GM12878 (cell line): Measurements from ENCODE around the gene POR. TPM values are rescaled to one million over a fixed set of nuclear protein-coding genes. Genes with fewer than 3 reads are reported as not detected.

Experiments
- ATAC-seq: fragments of 200-7000 bp; cut with Tn5 transposase; 3 replicates; pipeline ENCODE4 v1.9.1; 2020; ENCODE audit warnings: mild to moderate bottlenecking, moderate library complexity
- BruUV-seq: library from RNA; stranded (reverse); fragments of 400-500 nt; replicated peaks from 2 replicates; lab custom pipeline; 2021; lab: Mats Ljungman, UMichigan
- CTCF ChIA-PET: fragments of 300-600 bp; sonication (Branson Sonifier 250); formaldehyde crosslinking; extraction: SDS; loops from one replicate; lab custom pipeline; 2021; ENCODE audit warnings: inconsistent platforms; lab: Yijun Ruan, JAX
- POLR2A ChIA-PET: fragments of 350-600 bp; formaldehyde crosslinking; extraction: SDS; loops from one replicate; lab custom pipeline; 2021; ENCODE audit warnings: inconsistent platforms; lab: Charles Lee
- RAD21 ChIA-PET: fragments of 300-600 bp; sonication (Branson Sonifier 250); formaldehyde crosslinking; loops from one replicate; lab custom pipeline; 2023; ENCODE audit warnings: antibody characterized with exemption; ENCODE audit not compliant: unreplicated experiment; lab: Charles Lee
- SMC1A ChIA-PET: fragments of 300-600 bp; sonication (Branson Sonifier 250); formaldehyde crosslinking; loops from one replicate; lab custom pipeline; 2023; ENCODE audit not compliant: unreplicated experiment, uncharacterized antibody; lab: Charles Lee
- DNase-seq: peaks from one replicate; pipeline ENCODE4 v3.0.0-alpha.2; 2011; ENCODE audit warnings: low read depth, low spot score
- FAIRE-seq: peaks from 3 replicates; lab custom pipeline; 2011; peaks lifted over from hg19 to GRCh38; lab: Jason Lieb, UNC
- H2AFZ ChIP-seq: 2 replicates; pipeline ENCODE4 v1.6.0; 2011; ENCODE audit warnings: low read depth, low read length, control low read depth; ENCODE audit not compliant: control insufficient read depth
- H3K27ac ChIP-seq: 2 replicates; pipeline ENCODE4 v1.5.1; 2011; ENCODE audit warnings: control low read depth; ENCODE audit not compliant: control insufficient read depth, insufficient read depth
- H3K27me3 ChIP-seq, 2 experiments: replicated peaks in 1 of 2; 2 replicates each; pipeline versions ENCODE4 v1.6.0 to v1.6.1; 2011; ENCODE audit warnings: low read length in 1 of 2; ENCODE audit not compliant: control insufficient read depth in 2 of 2, insufficient read depth in 2 of 2
- H3K36me3 ChIP-seq, 2 experiments: 2 replicates each; pipeline ENCODE4 v1.5.1; 2011; ENCODE audit warnings: low read length in 1 of 2; ENCODE audit not compliant: control insufficient read depth in 2 of 2, insufficient read depth in 2 of 2
- H3K4me1 ChIP-seq: 2 replicates; pipeline ENCODE4 v1.6.1; 2011; ENCODE audit warnings: mild to moderate bottlenecking, low read length, moderate library complexity, mixed read lengths; ENCODE audit not compliant: control insufficient read depth, insufficient read depth
- H3K4me2 ChIP-seq: 2 replicates; pipeline ENCODE4 v1.6.0; 2011; ENCODE audit warnings: control low read depth; ENCODE audit not compliant: control insufficient read depth, insufficient read depth
- H3K4me3 ChIP-seq: fragments of 200-600 bp; sonication (generic); 2 replicates; pipeline ENCODE4 v1.5.1; 2016
- H3K79me2 ChIP-seq: 2 replicates; pipeline ENCODE4 v1.6.0; 2011; ENCODE audit warnings: low read length; ENCODE audit not compliant: control insufficient read depth, insufficient read depth
- H3K9ac ChIP-seq: 2 replicates; pipeline ENCODE4 v1.8.0; 2011; ENCODE audit warnings: low read length, control low read depth, mixed read lengths; ENCODE audit not compliant: control insufficient read depth, insufficient read depth
- H3K9me3 ChIP-seq: replicated peaks from 3 replicates; pipeline ENCODE4 v1.5.1; 2011; ENCODE audit warnings: mild to moderate bottlenecking, low read length; ENCODE audit not compliant: control insufficient read depth, insufficient read depth
- H4K20me1 ChIP-seq: 2 replicates; pipeline ENCODE4 v1.6.0; 2011; ENCODE audit not compliant: control insufficient read depth, insufficient read depth
- CEBPZ ChIP-seq: fragments of 150-350 bp; IDR thresholded peaks from 2 replicates; pipeline ENCODE4 v1.6.1; 2016; ENCODE audit warnings: low read depth, low read length
- ESRRA ChIP-seq: IDR thresholded peaks from 2 replicates; pipeline ENCODE4 v1.6.1; 2012; ENCODE audit warnings: mild to moderate bottlenecking, low read length, improper control_type of control experiment
- FOXK2 ChIP-seq: fragments of 450-650 bp; IDR thresholded peaks from 2 replicates; pipeline ENCODE4 v1.6.1; 2017; ENCODE audit warnings: mild to moderate bottlenecking, moderate library complexity
- IRF4 ChIP-seq: IDR thresholded peaks from 2 replicates; pipeline ENCODE4 v1.6.1; 2011; ENCODE audit warnings: low read depth, low read length
- NFIC ChIP-seq: IDR thresholded peaks from 2 replicates; pipeline ENCODE4 v1.6.1; 2012; ENCODE audit warnings: low read depth, mild to moderate bottlenecking, inconsistent platforms, low read length, moderate library complexity
- NFXL1 ChIP-seq: fragments of 450-650 bp; IDR thresholded peaks from 2 replicates; pipeline ENCODE4 v1.6.1; 2017; ENCODE audit warnings: antibody characterized with exemption, mild to moderate bottlenecking, borderline replicate concordance
- RCOR1 ChIP-seq: conservative IDR thresholded peaks from 2 replicates; pipeline ENCODE4 v1.6.1; 2012; ENCODE audit warnings: low read depth, low read length, improper control_type of control experiment
- RELB ChIP-seq: fragments of 450-650 bp; IDR thresholded peaks from 2 replicates; pipeline ENCODE4 v1.6.1; 2017; ENCODE audit warnings: low read depth, mild to moderate bottlenecking, moderate library complexity
- USF2 ChIP-seq: IDR thresholded peaks from 2 replicates; pipeline ENCODE4 v1.6.1; 2011; ENCODE audit warnings: low read depth, low read length, improper control_type of control experiment, borderline replicate concordance
- WRNIP1 ChIP-seq: IDR thresholded peaks from 2 replicates; pipeline ENCODE4 v1.6.1; 2011; ENCODE audit warnings: low read depth, low read length, improper control_type of control experiment, borderline replicate concordance
- ZNF24 ChIP-seq: fragments of 450-650 bp; IDR thresholded peaks from 2 replicates; pipeline ENCODE4 v1.6.1; 2017; ENCODE audit warnings: antibody characterized with exemption, mild to moderate bottlenecking
- ZZZ3 ChIP-seq: IDR thresholded peaks from 2 replicates; pipeline ENCODE4 v1.6.1; 2011; ENCODE audit warnings: low read depth; ENCODE audit not compliant: control insufficient read depth, insufficient read length
- WGBS: methylation state at CpG from one replicate; pipeline ENCODE4 v1.1.6; 2016; ENCODE audit warnings: low lambda C conversion rate; ENCODE audit not compliant: insufficient replicate concordance, insufficient coverage; ENCODE audit errors: missing lambda C conversion rate; 5-methylcytosine and 5-hydroxymethylcytosine counted together
- in situ Hi-C: fragments of 300-500 bp; cut with MboI; formaldehyde crosslinking; loops from 9 replicates; pipeline ENCODE4 v1.14.3; 2018; ENCODE audit warnings: mixed read lengths
- intact Hi-C: fragments of 100-400 bp; cut with micrococcal nuclease; formaldehyde crosslinking; loops from one replicate; pipeline ENCODE4 v1.14.2; 2022; ENCODE audit not compliant: unreplicated experiment
- polyA plus RNA-seq, 11 experiments: library from polyadenylated mRNA; depleted of rRNA in 4 of 11; unstranded in 6 of 11; stranded (reverse) in 5 of 11; fragments of >200 nt; fragmentation: Nextera tagmentation in 4 of 11; fragmentation: Illumina TruSeq in 1 of 11; extraction: Ambion mirVana in 4 of 11; extraction: Trizol in 1 of 11; gene quantifications; 1 replicate in 1 of 11; 2 replicates in 10 of 11; pipeline versions ENCODE4 v1.2.1 to v1.2.3, GENCODE V29; 2011 to 2016; ENCODE audit warnings: inconsistent platforms in 2 of 11, missing spikeins in 2 of 11, low read depth in 1 of 11
- total RNA-seq, 4 experiments: library from RNA; depleted of rRNA in 3 of 4; stranded (reverse); fragments of >200 nt in 3 of 4; fragmentation: Illumina TruSeq in 1 of 4; extraction: Trizol in 1 of 4; gene quantifications; 2 replicates each; pipeline versions ENCODE4 v1.2.1 to v1.2.3, GENCODE V29; 2013 to 2021

The POR gene
- total and polyA plus RNA-seq, 10 of the 15 experiments (the other 5 are each of a cell fraction or from before 2014, with no cell fraction given), result 2.2 to 75.8 (median 35.9) TPM

GRCh38 chr7:75891815-75892411 is 23.0 kb upstream of the POR start:
- ChIA-PET POLR2A (no interaction called here), CTCF (no interaction called here), SMC1A (no interaction called here), RAD21 (no interaction called here)
- no peaks in the 10 kb centered on the region; a peak in 1 of 4 replicates for H3K36me3 ChIP-seq
- H3K27me3 ChIP-seq, result no peaks in the 10 kb centered on the region
- H3K4me1 ChIP-seq, result no peaks in the 10 kb centered on the region
- H3K27ac ChIP-seq, result no peak overlapping the region
- DNase-seq (no peak), FAIRE-seq (no peak), ATAC-seq (no peak)
- H4K20me1 ChIP-seq, result no peaks in the 10 kb centered on the region
- no TSS peak for BruUV-seq
- TF ChIP-seq FOXK2 (no peak), RCOR1 (no peak), USF2 (no peak), ZNF24 (no peak), NFIC (no peak), IRF4 (no peak)
- H3K79me2 ChIP-seq, result no peaks in the 10 kb centered on the region
- H3K4me3 ChIP-seq, result no peak overlapping the region
- H2AFZ ChIP-seq, result no peak overlapping the region
- H3K9me3 ChIP-seq, result no peaks in the 10 kb centered on the region
- in situ Hi-C loops, result no loop called here
- intact Hi-C loops, result no loop called here
- H3K4me2 ChIP-seq, result no peak overlapping the region
- H3K9ac ChIP-seq, result no peak overlapping the region
- WGBS, result 96% methylated on average over 7 of the region's 7 CpGs

- Histone ChIP-seq H3K27ac (no peak overlapping the region), H3K36me3 (no peaks in the 10 kb centered on the region; a peak in 1 of 4 replicates), H3K79me2 (no peaks in the 10 kb centered on the region), H3K27me3 (no peaks in the 10 kb centered on the region), H2AFZ (no peak overlapping the region), H3K9me3 (no peaks in the 10 kb centered on the region), H3K9ac (no peak overlapping the region), H3K4me3 (no peak overlapping the region), H3K4me1 (no peaks in the 10 kb centered on the region), H3K4me2 (no peak overlapping the region), H4K20me1 (no peaks in the 10 kb centered on the region)
- intact Hi-C loops (no loop called here), in situ Hi-C loops (no loop called here)
- ChIA-PET POLR2A (no interaction called here), RAD21 (no interaction called here), SMC1A (no interaction called here), CTCF (interaction anchor here (0.6 kb wide), 1 partner anchor 455 kb away, joined by 4 read pairs; no protein-coding TSS in a partner anchor)
- BruUV-seq, result no TSS peak
- no peak for DNase-seq
- no peak for ATAC-seq
- WGBS, result 62% methylated on average over 15 of the region's 15 CpGs
- FAIRE-seq, result no peak
- TF ChIP-seq WRNIP1 (no peak), RELB (no peak), NFXL1 (no peak), ESRRA (no peak), CEBPZ (no peak), ZZZ3 (no peak)
Observed at GRCh38 chr7:75892634-75893272, 22.2 kb upstream of the POR start.
